ENCODE measurements around the gene PRKCH. TPM values are rescaled to one million over a fixed set of nuclear protein-coding genes. Genes with fewer than 3 reads are reported as not detected.

Gene PRKCH
- total and polyA plus RNA-seq, 10 of the 15 experiments (the other 5 are each of a cell fraction or from before 2014, with no cell fraction given), result 10.7 to 140 (median 33.2) TPM

DNA sequence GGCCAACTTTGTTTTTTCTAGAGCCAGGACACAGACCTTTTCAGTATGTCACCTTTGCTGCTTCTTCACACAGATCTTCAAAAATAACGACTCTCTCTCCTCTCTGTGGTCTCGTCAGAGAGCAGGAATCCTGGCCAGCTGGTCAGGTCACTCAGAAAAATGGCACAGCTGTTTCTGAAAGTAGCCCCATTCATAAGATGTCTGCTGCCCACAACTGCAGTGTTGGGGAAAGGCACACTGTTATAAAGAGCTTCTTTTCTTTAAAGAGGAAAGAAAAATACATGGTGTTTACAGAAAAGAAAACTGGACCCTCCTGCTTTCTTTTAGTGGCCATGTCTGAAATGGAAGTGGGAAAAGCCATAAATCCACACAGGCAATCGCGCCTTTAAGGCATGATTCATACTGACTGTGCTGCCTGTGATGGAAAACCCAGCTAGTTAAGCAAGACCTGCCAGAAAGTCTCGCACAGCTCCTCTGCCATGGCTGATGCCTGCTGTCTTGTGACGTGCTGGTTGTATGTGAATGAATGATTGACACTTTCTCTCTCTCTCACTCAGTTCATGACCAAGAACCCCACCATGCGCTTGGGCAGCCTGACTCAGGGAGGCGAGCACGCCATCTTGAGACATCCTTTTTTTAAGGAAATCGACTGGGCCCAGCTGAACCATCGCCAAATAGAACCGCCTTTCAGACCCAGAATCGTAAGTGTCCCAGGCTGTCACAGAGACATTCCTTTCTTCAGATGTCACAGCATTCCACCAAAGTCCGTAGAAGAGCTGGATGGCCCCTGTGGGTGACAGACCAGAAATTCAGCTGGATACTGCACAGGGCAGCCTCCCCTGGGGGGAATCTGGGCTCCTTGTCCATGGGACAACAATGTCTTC is 226.0 kb downstream of the PRKCH start (continued):
- TF ChIP-seq ATF3 (IDR thresholded peaks at IDR 0.05; ENCODE audit: borderline replicate concordance, extremely low read depth, low read depth, low read length) (no peak), YY1 (IDR thresholded peaks at IDR 0.05; ENCODE audit: low read depth, low read length) (no peak), SREBF1 (IDR thresholded peaks at IDR 0.05; ENCODE audit: low read length) (no peak)
- TF ChIP-seq, protein P1, sequence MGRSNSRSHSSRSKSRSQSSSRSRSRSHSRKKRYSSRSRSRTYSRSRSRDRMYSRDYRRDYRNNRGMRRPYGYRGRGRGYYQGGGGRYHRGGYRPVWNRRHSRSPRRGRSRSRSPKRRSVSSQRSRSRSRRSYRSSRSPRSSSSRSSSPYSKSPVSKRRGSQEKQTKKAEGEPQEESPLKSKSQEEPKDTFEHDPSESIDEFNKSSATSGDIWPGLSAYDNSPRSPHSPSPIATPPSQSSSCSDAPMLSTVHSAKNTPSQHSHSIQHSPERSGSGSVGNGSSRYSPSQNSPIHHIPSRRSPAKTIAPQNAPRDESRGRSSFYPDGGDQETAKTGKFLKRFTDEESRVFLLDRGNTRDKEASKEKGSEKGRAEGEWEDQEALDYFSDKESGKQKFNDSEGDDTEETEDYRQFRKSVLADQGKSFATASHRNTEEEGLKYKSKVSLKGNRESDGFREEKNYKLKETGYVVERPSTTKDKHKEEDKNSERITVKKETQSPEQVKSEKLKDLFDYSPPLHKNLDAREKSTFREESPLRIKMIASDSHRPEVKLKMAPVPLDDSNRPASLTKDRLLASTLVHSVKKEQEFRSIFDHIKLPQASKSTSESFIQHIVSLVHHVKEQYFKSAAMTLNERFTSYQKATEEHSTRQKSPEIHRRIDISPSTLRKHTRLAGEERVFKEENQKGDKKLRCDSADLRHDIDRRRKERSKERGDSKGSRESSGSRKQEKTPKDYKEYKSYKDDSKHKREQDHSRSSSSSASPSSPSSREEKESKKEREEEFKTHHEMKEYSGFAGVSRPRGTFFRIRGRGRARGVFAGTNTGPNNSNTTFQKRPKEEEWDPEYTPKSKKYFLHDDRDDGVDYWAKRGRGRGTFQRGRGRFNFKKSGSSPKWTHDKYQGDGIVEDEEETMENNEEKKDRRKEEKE (IDR thresholded peaks at IDR 0.05), result no peak

DNA sequence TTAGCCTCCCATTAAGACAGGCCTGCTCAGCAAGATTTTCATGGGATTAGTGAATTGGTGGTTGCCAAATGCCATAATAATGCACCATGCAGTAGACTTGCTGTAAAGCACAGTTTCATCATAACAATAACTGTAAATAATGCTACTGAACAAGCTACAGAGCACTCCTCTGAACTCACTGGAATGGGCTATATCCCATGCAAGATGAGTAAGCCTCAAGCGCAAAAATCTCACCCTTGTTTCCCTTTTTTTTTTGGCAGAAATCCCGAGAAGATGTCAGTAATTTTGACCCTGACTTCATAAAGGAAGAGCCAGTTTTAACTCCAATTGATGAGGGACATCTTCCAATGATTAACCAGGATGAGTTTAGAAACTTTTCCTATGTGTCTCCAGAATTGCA is 228.0 kb downstream of the PRKCH start:
- ChIA-PET POLR2A (interaction anchor here (0.5 kb wide), 1 partner anchor 12 kb away, joined by 3 read pairs; no protein-coding TSS in a partner anchor), CTCF (interaction anchor here (0.8 kb wide), 1 partner anchor 182 kb away, joined by 9 read pairs; no protein-coding TSS in a partner anchor), SMC1A (ENCODE audit: uncharacterized antibody, unreplicated experiment) (interaction anchor here (0.7 to 1.2 kb wide), 2 partner anchors 12 to 54 kb away, joined by 3 to 4 read pairs; no protein-coding TSS in a partner anchor), RAD21 (ENCODE audit: unreplicated experiment) (interaction anchor here (1.3 kb wide), 1 partner anchor 112 kb away, joined by 3 read pairs; no protein-coding TSS in a partner anchor)
- DNase-seq (ENCODE audit: low read depth, low spot score) (no peak), ATAC-seq (no peak), FAIRE-seq (no peak)
- in situ Hi-C loops (cut with MboI) (no loop called here), intact Hi-C loops (cut with micrococcal nuclease; ENCODE audit: unreplicated experiment) (no loop called here)
- Histone ChIP-seq H3K36me3 (ENCODE audit: control insufficient read depth in 2 of 2, insufficient read depth in 2 of 2, low read length in 1 of 2) (peaks cover 14 to 23% of the 10 kb centered on the region in 2 experiments), H3K79me2 (ENCODE audit: control insufficient read depth, insufficient read depth, low read length) (no peaks in the 10 kb centered on the region), H3K4me1 (ENCODE audit: control insufficient read depth, insufficient read depth, low read length) (peaks cover 15% of the 10 kb centered on the region), H3K27ac (ENCODE audit: control insufficient read depth, insufficient read depth) (no peak overlapping the region), H2AFZ (ENCODE audit: control insufficient read depth, low read depth, low read length) (no peak overlapping the region), H4K20me1 (ENCODE audit: control insufficient read depth, insufficient read depth) (no peaks in the 10 kb centered on the region), H3K4me3 (no peak overlapping the region), H3K9ac (ENCODE audit: control insufficient read depth, insufficient read depth, low read length) (no peak overlapping the region), H3K4me2 (ENCODE audit: control insufficient read depth, insufficient read depth) (no peak overlapping the region), H3K9me3 (replicated peaks; ENCODE audit: control insufficient read depth, insufficient read depth, low read length) (no peaks in the 10 kb centered on the region), H3K27me3 (replicated peaks in 1 of 2; ENCODE audit: control insufficient read depth in 2 of 2, insufficient read depth in 2 of 2, low read length in 1 of 2) (no peaks in the 10 kb centered on the region)
- no TSS peak for BruUV-seq (replicated peaks)
- 97% methylated on average over 2 of the region's 2 CpGs for WGBS (ENCODE audit: insufficient coverage, insufficient replicate concordance, low lambda C conversion rate, missing lambda C conversion rate)
- TF ChIP-seq IRF5 (IDR thresholded peaks at IDR 0.05; ENCODE audit: borderline replicate concordance) (no peak), SPI1 (IDR thresholded peaks at IDR 0.05; ENCODE audit: borderline replicate concordance, insufficient read depth, low read depth, low read length) (no peak), CREM (IDR thresholded peaks at IDR 0.05; ENCODE audit: low read depth) (no peak), IKZF1 (conservative IDR thresholded peaks at IDR 0.05) (no peak), SKIL (IDR thresholded peaks at IDR 0.05; ENCODE audit: low read depth, poor library complexity, severe bottlenecking) (no peak), CEBPZ (IDR thresholded peaks at IDR 0.05; ENCODE audit: low read depth, low read length) (no peak)

Data from GM12878 (cell line).